ENCODE measurements around the gene PLAU.
"Not testable (repeated sequence)": the region's sequence is repeated elsewhere in the genome, so short reads cannot be mapped to it uniquely, and the experiment has no call there.

Gene PLAU

GRCh38 chr10:73898730-73899410, 12.1 kb upstream of the PLAU start:
- no peak for DNase-seq (ENCODE audit: low read depth)

DNA sequence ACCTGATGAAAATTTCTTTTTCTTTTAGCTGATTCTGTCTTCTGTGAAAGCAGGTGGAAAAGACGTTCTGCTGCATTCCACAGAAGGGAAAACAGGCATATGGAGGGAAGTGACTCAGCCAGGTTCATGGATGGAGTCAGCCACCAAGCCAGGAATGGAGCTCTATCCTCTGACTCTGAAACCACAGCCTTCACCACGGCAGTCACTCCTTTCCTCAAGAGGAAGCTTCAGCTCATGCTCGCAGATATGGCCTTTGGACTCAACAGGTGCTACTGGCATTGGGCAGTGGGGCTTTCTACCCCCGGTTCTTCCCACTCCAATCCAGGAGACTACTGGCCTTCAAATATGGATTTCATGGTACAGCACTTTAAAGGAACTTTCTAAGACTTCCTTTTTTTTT, 11.5 kb upstream of the PLAU start:
- no peak for DNase-seq (ENCODE audit: low read depth)

DNA sequence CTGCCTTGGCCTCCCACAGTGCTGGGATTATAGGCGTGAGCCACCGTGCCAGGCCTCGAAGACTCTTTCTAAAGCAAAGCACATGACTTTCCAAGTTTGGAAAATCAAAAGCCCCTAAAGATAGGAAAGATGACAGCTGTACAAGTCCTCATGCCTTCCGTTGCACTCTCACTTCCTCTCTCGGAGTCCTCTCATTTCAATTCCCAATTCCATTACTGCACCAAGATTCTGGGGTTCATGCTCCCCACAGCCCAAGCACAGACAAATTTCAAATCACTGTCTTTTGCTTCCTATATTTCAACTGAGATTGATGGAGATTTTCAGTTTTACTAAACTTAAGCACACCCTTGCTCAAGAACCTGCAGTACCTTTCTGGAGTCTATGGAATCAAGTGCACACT, 10.9 kb upstream of the PLAU start:
- DNase-seq (ENCODE audit: low read depth): no peak

- DNase-seq (ENCODE audit: low read depth): no peak
Measured at GRCh38 chr10:73901261-73901660, 9.7 kb upstream of the PLAU start.

- DNase-seq (ENCODE audit: low read depth): no peak
Measured at GRCh38 chr10:73902351-73902750, 8.6 kb upstream of the PLAU start.

DNA sequence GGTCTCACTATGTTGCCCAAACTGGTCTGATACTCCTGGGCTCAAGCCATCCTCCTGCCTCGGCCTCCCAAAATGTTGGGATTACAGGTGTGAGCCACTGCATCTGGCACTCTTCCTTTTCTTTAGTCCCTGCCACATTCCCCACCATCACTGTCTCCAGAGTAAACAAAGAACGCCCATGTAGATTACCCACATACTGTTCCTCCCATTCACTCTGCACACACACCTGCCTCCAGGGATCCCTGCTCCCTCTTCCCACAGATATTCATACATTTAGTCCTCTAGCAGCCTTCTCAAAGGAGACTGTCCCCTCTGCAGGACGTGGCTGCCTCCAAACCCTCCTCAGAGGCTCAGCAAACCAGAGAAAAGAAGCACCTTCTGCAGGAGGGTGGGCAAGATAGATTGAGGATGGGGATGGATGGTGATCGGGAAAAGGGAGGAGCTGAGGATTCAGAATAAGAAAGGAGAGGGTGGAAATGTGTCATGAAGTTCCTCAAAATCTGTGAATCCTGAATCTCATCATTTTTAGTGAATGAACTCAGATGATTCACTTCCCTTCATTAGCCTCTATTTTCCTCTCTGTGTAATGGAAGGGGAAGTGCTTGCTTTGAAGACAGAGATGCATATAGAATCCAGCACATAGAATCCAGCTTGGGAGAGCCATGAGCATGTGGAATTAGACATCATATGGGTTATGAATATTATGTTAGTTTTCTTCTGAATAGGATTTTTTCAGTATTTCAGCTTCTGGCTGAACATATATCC, 5.5 kb upstream of the PLAU start:
- DNase-seq (ENCODE audit: low read depth): no peak

DNA sequence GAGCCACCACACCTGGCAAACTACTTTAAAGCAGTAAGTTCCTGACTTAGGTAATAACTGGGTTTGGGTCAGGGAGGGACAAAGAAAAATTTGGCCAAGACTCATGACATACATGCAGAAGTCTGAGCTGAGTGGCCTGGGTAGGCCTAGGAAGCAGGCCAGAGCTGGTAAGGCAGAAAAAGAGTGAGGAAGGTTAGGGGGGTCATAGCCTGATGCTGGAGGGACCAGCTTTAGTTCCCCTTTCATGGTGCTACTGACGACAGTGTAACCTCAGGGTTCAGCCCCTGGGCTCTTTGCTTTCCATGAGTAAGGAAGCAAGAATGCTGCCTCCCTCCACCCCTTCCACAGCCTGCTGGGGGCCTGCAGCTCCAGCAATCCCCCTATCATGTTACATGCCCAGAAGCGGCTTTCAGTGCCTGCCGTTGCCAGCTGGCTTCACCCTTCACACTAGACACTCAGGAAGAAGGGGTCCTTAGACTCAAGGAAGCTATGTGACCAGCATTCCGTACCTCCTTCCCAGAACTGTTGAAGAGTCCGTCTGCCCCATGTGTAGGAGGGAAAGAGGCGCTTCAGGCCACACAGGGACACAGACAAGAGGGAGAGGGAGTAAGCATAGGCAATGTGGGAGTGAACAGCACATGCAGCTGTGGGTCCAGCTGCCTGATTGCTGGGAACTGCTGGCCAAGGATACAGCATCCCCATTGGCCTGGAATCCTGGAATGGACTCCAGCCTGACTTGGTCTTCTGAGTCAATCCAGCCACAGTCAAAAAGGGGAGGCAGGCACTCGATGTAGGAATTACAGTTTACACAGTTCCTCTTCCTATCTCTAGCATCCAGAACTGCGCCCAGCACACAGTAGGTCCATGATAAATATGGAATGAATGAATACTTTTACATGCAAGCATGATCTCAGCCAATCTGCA, 4.1 kb upstream of the PLAU start:
- DNase-seq (ENCODE audit: low read depth): no peak

DNA sequence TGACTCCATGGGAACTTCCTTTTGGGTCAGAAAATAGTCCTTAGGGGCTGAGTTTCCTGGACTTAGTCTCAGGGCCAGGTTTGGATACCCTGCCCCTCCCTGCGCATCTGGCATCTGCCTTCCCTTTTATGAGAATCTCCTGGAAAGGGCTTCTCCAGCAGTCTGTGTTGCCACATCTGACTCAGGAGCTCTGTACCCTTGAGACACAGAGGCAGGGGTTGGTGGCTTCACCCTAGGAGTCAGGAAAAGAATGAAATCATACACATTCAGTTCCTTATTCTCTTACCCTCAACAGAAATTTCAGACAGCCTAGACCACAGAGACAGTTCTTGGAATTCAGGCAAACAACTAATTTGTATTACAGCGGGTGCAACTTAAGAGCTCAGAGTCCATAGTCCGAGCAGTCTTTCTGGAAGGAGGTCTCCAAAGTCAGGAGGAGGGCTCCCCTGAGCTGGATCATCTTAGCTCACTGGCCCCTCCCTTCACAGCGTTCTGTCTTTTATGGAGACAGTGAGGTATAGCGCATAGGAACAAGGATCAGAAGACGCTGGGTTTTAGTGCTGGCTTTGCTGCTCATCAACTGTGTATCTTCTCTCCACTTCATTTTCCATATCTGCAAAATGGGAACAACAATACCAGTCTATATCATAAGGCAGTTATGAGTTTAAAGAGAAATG, 3.0 kb upstream of the PLAU start:
- no peak for DNase-seq (ENCODE audit: low read depth)

GRCh38 chr10:73908853-73909539, 1.9 kb upstream of the PLAU start:
- DNase-seq (ENCODE audit: low read depth): peak; percentile 17

GRCh38 chr10:73909540-73910115, 1.3 kb upstream of the PLAU start:
- DNase-seq (ENCODE audit: low read depth): no peak

DNA sequence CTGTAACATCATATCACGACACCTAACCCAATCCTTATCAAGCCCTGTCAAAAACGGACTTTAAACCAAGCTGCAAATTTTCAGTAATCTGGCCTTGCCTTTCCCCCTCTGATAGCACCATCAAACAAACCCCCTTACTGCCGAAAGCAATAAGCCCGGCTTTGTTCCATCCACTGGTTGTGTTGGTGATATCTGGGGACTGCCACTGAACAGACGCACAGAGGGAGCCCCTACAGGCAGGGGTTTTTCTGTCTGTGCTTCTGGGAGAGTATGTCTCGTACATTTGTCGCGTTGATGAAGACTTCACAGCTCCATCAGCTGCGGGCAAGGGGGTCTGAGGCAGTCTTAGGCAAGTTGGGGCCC, 550 bp upstream of the PLAU start:
- DNase-seq (ENCODE audit: low read depth): no peak

DNA sequence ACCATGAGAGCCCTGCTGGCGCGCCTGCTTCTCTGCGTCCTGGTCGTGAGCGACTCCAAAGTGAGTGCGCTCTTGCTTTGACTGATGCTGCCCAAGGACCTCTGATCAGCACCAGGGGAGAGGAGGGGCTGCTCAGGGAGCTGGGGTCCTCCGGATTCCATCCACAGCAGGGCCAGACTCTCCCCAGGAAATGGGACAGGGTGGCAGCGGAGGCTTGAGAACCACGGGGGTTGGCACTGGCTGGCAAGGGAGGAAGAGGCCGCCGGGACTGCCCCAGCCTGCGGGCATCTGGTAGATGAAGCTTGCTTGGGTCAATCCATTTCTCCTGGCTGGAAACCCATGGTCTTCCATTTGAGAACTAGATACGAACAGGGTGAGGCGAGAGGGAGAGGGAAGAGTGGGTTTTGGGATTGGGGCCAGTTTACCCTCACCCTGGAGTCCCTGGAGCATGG, 647 bp downstream of the PLAU start:
- no peak for DNase-seq (ENCODE audit: low read depth)

- no peak for DNase-seq (ENCODE audit: low read depth)
Measured at GRCh38 chr10:73914036-73914435, 3.1 kb downstream of the PLAU start.

DNA sequence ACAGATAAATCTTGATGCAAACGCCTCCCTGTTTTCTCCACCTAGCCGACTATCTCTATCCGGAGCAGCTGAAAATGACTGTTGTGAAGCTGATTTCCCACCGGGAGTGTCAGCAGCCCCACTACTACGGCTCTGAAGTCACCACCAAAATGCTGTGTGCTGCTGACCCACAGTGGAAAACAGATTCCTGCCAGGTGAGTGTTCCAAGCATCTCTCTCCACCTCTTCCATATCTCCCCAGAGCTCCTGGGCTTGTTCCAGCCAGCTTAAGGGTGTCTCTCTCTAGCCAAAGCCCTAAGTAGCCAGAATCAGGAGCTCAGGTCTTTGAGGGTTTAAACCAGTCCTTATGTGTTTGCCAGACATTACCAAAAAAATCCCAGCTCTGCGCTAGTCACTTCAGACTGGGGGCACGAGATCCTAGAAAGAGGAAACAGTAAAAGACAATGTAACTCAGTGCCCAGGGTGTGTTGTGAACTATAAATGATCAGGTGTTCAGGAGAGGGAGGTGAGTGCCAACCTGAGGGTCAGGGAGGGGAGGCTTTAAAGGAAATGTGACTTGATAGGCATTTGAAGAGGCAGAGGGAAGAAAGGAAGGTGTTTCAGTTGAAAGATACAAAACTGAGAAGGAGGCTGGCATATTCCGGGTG, 4.4 kb downstream of the PLAU start:
- DNase-seq (ENCODE audit: low read depth): no peak

- DNase-seq (ENCODE audit: low read depth): no peak
Measured at GRCh38 chr10:73916761-73917470, 6.0 kb downstream of the PLAU start.

DNA sequence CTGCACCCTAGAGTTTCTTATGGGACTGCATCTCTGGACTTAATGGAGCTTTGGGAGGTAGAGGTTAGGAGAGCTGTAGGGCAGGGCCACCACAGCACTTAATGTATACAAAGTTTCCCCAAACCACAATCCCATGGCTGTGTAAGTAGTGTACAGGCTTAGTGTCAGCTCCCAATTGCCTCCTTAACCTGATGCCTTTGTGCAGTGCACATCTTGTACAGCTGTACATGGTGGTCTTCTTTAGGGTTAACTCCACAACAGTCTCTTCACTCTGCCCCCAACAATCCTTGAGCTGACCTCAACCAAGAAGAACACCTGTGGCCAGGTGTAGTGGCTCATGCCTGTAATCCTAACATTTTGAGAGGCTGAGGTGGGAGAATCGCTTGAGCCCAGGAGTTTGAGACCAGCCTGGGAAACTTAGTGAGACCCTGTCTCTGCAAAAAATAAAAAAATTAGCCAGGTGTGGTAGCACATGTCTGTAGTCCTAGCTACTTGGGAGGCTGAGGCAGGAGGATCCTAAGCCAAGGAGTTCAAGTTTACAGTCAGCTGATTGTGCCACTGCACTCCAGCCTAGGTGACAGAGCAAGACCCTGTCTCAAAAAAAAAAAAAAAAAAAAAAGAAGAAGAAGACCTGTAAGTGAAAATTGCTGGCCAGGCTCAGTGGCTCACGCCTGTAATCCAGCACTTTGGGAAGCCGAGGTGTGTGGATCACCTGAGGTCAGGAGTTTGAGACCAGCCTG, 6.8 kb downstream of the PLAU start:
- DNase-seq (ENCODE audit: low read depth): no peak

DNA sequence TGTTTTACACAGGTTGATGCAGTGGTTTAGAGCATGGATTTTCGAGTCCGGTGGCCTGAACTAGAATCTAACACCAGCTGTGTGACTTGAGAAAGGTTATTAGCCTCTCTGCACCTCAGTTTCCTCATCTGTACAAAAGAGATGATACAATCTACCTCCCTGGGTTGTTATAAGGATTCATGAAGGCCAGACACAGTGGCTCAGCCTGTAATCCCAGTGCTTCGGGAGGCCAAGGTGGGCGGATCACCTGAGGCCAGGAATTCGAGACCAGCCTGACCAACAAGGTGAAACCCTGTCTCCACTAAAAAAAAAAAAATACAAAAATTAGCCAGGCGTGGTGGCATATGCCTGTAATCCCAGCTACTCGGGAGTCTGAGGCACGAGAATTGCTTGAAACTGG, 8.5 kb downstream of the PLAU start:
- not testable (repeated sequence) for DNase-seq (ENCODE audit: low read depth)

DNA sequence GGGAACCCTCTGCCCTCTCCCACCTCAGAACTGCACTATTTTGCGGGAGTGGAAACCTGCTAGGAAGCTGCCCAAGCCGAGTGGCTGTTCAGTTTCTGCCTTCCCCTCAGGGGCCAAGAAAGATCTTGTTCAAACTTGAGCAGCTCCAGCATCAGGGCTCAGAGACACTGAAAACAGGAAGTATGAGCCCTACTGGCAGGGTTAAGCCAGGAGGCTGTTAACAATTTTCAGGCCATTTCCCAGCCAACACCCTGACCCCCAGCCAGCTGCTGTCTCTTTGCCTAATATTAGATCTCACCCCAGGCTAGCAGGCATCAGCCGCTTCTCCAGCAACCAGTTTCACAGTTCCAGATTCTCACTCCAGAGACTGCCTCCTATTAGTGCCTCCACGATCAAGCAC, 9.2 kb downstream of the PLAU start:
- no peak for DNase-seq (ENCODE audit: low read depth)

All from activated T-helper 1 cell treated with Interleukin-2 at 50 U/mL for 16 hours (primary cell).